Measurements from ENCODE around the gene YDJC.
"Not testable (repeated sequence)": the region's sequence is repeated elsewhere in the genome, so short reads cannot be mapped to it uniquely, and the experiment has no call there.

Gene YDJC

GRCh38 chr22:21646608-21647590 is 17.1 kb upstream of the YDJC start:
- H3K9me3 Mint-ChIP-seq = no peaks in the 10 kb centered on the region
- peaks cover 6% of the 10 kb centered on the region for H3K27me3 Mint-ChIP-seq (ENCODE audit: low read depth, poor library complexity)
- peaks cover 53% of the 10 kb centered on the region for H3K4me1 Mint-ChIP-seq
- peak; percentile 78 for DNase-seq
- H3K4me3 Mint-ChIP-seq = peak overlapping the region; percentile 40
- H3K27ac Mint-ChIP-seq = peak overlapping the region; percentile 45
- peaks cover 24% of the 10 kb centered on the region for H3K36me3 Mint-ChIP-seq (ENCODE audit: low read depth)
- TF ChIP-seq, protein P1, sequence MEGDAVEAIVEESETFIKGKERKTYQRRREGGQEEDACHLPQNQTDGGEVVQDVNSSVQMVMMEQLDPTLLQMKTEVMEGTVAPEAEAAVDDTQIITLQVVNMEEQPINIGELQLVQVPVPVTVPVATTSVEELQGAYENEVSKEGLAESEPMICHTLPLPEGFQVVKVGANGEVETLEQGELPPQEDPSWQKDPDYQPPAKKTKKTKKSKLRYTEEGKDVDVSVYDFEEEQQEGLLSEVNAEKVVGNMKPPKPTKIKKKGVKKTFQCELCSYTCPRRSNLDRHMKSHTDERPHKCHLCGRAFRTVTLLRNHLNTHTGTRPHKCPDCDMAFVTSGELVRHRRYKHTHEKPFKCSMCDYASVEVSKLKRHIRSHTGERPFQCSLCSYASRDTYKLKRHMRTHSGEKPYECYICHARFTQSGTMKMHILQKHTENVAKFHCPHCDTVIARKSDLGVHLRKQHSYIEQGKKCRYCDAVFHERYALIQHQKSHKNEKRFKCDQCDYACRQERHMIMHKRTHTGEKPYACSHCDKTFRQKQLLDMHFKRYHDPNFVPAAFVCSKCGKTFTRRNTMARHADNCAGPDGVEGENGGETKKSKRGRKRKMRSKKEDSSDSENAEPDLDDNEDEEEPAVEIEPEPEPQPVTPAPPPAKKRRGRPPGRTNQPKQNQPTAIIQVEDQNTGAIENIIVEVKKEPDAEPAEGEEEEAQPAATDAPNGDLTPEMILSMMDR (IDR thresholded peaks at IDR 0.05) = peak; percentile 86

DNA sequence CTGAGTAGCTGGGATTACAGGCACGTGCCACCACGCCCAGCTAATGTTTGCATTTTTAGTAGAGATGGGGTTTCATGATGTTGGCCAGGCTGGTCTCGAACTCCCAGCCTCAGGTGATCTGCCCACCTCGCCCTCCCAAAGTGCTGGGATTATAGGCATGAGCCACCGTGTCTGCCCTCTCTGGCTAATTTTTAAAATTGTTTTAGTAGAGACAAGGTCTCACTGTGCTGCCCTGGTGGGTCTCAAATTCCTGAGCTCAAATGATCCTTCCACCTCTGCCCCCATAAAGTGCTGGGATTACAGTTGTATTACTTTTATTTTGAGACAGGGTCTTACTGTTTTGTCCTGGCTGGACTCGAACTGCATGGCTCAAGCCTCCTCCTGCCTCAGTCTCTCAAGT is 15.7 kb upstream of the YDJC start:
- H3K4me1 Mint-ChIP-seq = peaks cover 55% of the 10 kb centered on the region
- DNase-seq, H3K9me3 Mint-ChIP-seq: not testable (repeated sequence)

GRCh38 chr22:21643533-21644357 is 13.9 kb upstream of the YDJC start:
- H3K36me3 Mint-ChIP-seq (ENCODE audit: low read depth) = peaks cover 21% of the 10 kb centered on the region
- DNase-seq = no peak
- TF ChIP-seq, protein P1 (IDR thresholded peaks at IDR 0.05) = no peak
- peaks cover 42% of the 10 kb centered on the region for H3K4me1 Mint-ChIP-seq
- H3K27ac Mint-ChIP-seq = no peak overlapping the region
- H3K27me3 Mint-ChIP-seq (ENCODE audit: low read depth, poor library complexity) = peaks cover 6% of the 10 kb centered on the region
- no peaks in the 10 kb centered on the region for H3K9me3 Mint-ChIP-seq
- peak overlapping the region; percentile 86 for H3K4me3 Mint-ChIP-seq

More for the DNA sequence above, 15.7 kb upstream of the YDJC start:
- H3K36me3 Mint-ChIP-seq (ENCODE audit: low read depth) = peaks cover 24% of the 10 kb centered on the region
- not testable (repeated sequence) for H3K27me3 Mint-ChIP-seq (ENCODE audit: low read depth, poor library complexity); H3K27ac Mint-ChIP-seq; H3K4me3 Mint-ChIP-seq

- Mint-ChIP-seq H3K9me3 (no peaks in the 10 kb centered on the region), H3K4me1 (peaks cover 40% of the 10 kb centered on the region), H3K27ac (peak overlapping the region; percentile 97), H3K4me3 (peak overlapping the region; percentile 86), H3K27me3 (ENCODE audit: low read depth, poor library complexity) (peaks cover 9% of the 10 kb centered on the region), H3K36me3 (ENCODE audit: low read depth) (peaks cover 19% of the 10 kb centered on the region)
- TF ChIP-seq, protein P1 (IDR thresholded peaks at IDR 0.05) = peak; percentile 51
- DNase-seq = peak; percentile 67
These were observed 13.0 kb upstream of the YDJC start for GRCh38 chr22:21642584-21643448.

DNA sequence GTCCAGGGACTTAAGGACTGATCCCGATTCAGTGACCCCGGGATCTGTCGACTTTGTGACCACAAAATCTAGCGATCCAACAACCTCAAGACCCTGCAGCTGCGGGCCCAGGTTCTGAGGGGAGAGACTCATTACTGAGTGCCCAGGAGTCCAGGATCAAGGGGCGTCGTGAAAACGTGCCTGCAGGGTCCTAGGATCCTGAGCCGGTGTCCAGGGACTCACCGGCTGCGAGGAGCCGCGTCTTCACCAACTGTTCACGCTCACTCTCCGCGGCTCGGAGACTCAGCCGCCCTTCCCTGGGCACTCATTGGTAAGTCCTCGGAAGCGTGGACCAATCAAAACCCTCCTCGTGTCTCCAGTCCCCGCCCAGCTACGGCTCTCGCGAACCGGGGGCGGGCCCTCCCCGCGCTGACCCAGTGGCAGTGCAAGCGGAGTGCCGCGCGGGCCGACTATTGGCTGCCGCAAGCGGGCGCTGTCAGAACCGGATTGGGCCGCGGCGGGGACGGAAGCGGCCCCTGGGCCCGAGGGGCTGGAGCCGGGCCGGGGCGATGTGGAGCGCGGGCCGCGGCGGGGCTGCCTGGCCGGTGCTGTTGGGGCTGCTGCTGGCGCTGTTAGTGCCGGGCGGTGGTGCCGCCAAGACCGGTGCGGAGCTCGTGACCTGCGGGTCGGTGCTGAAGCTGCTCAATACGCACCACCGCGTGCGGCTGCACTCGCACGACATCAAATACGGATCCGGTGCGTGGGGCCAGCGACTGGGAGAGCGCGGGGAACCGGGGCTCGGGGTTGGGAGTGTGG is 12.2 kb upstream of the YDJC start, which contains the start of gene SDF2L1:
SDF2L1 (plus strand) TSS at position 514 of the 795 bp plus-strand sequence; CDS start at position 549, 35 bp downstream.
- DNase-seq = peak; percentile 97
- H3K9me3 Mint-ChIP-seq = no peaks in the 10 kb centered on the region
- TF ChIP-seq, protein P1 (IDR thresholded peaks at IDR 0.05) = no peak
- H3K4me1 Mint-ChIP-seq = peaks cover 37% of the 10 kb centered on the region
- H3K4me3 Mint-ChIP-seq = peak within 1 kb of the TSS; percentile 86
- H3K27me3 Mint-ChIP-seq (ENCODE audit: low read depth, poor library complexity) = peaks cover 9% of the 10 kb centered on the region
- H3K36me3 Mint-ChIP-seq (ENCODE audit: low read depth) = peaks cover 19% of the 10 kb centered on the region
- peak within 1 kb of the TSS; percentile 97 for H3K27ac Mint-ChIP-seq

All from nephron progenitor cell (in vitro differentiated cells).